Activated naive CD4-positive, alpha-beta T cell treated with anti-CD3 and anti-CD28 coated beads for 36 hours (primary cell): ENCODE data around the gene ITIH5. TPM values are rescaled to one million over a fixed set of nuclear protein-coding genes. Genes with fewer than 3 reads are reported as not detected.

Experiments
- CTCF ChIA-PET: fragments of 350-600 bp; sonication (Branson Sonifier 250); formaldehyde crosslinking; loops from one replicate; lab custom pipeline; 2021; ENCODE audit warnings: antibody characterized with exemption; lab: Charles Lee
- DNase-seq: peaks from one replicate; pipeline ENCODE4 v3.0.0-alpha.2; 2020
- H3K27ac Mint-ChIP-seq: one replicate; pipeline ENCODE4 v1.8.0; 2021; ENCODE audit warnings: mild to moderate bottlenecking, mixed read lengths
- H3K27me3 Mint-ChIP-seq: one replicate; pipeline ENCODE4 v1.8.0; 2021; ENCODE audit warnings: low read depth, mixed read lengths
- H3K36me3 Mint-ChIP-seq: one replicate; pipeline ENCODE4 v1.8.0; 2021; ENCODE audit warnings: low read depth, mixed read lengths
- H3K4me1 Mint-ChIP-seq: one replicate; pipeline ENCODE4 v1.8.0; 2021; ENCODE audit warnings: low read depth, mixed read lengths
- H3K4me3 Mint-ChIP-seq: one replicate; pipeline ENCODE4 v1.8.0; 2021; ENCODE audit warnings: mild to moderate bottlenecking, moderate library complexity, mixed read lengths
- H3K9me3 Mint-ChIP-seq: one replicate; pipeline ENCODE4 v1.8.0; 2021; ENCODE audit warnings: mixed read lengths
- intact Hi-C: fragments of 100-400 bp; cut with micrococcal nuclease; formaldehyde crosslinking; loops from one replicate; pipeline ENCODE4 v1.15.1; 2023
- total RNA-seq, 2 experiments: library from RNA; stranded (reverse); gene quantifications; one replicate each; pipeline ENCODE4 v1.2.3, GENCODE V29; 2021

ITIH5 gene
- total RNA-seq, 2 experiments from 2014 or later: not detected

DNA sequence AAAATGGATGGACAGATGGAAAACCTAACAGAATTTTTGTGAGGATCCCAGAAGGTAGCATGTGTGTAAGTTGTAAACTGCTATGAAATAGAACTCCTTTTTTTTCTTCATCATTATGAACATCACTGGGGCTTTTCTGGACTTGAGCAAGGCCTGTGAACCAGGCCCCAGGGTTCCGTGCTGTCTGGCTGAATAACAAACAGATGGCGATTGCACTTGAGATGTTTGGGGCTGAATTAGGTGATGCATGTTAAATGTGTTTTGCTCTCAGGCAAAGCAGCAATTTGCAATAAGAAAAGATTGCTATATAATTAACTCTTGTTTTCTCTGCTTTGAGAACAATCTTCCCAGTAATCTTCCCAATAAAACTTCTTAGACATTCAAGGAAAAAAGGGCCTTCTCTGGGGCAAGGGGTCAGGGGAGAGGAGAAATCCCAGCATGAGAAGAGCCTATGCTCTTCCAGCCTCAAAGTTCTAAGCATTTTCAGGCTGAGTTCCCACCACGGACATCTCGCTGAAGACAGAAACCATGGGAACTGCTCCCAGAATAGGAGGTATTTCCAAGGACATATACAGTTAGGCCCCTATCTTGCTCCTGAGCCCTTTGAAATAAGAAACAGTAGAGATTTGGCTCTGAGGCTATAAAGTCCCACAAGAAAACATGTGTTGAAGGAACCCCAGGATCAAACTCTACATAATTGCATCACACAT lies 98.7 kb downstream of the ITIH5 start:
- CTCF ChIA-PET: no interaction called here
- Mint-ChIP-seq H3K27me3 (no peaks in the 10 kb centered on the region), H3K36me3 (no peaks in the 10 kb centered on the region), H3K27ac (no peak overlapping the region), H3K4me3 (no peak overlapping the region), H3K9me3 (no peaks in the 10 kb centered on the region), H3K4me1 (no peaks in the 10 kb centered on the region)
- intact Hi-C loops: no loop called here
- no peak for DNase-seq

DNA sequence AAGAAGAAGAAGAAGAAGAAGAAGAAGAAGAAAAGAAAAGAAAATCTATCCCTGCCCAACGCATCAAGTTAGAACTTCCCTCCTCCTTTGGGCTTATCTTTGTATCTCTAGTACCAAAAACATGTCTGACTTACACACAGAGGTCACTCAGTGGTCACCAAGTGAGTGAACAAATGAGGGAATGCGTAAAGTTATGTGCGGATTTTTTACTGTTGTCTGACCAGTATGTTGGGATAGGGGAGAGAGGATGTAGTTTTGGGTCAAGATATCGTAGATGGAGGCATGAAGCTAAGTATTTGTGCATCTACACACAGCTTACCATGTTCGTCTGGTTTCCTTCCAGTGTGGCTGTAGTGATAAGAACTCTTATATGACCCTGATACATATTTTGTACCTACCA lies 99.9 kb downstream of the ITIH5 start:
- CTCF ChIA-PET: no interaction called here
- no peak overlapping the region for H3K4me3 Mint-ChIP-seq
- no peak for DNase-seq

GRCh38 chr10:7565871-7566270 lies 100.9 kb downstream of the ITIH5 start:
- no peak for DNase-seq
- H3K27me3 Mint-ChIP-seq: no peaks in the 10 kb centered on the region
- H3K36me3 Mint-ChIP-seq: no peaks in the 10 kb centered on the region
- H3K4me1 Mint-ChIP-seq: no peaks in the 10 kb centered on the region
- intact Hi-C loops: no loop called here
- no peak overlapping the region for H3K27ac Mint-ChIP-seq
- no peaks in the 10 kb centered on the region for H3K9me3 Mint-ChIP-seq
- CTCF ChIA-PET: no interaction called here
- H3K4me3 Mint-ChIP-seq: no peak overlapping the region

More for the DNA sequence above, 99.9 kb downstream of the ITIH5 start:
- H3K36me3 Mint-ChIP-seq: no peaks in the 10 kb centered on the region
- no peaks in the 10 kb centered on the region for H3K9me3 Mint-ChIP-seq
- H3K4me1 Mint-ChIP-seq: no peaks in the 10 kb centered on the region
- intact Hi-C loops: no loop called here
- H3K27me3 Mint-ChIP-seq: no peaks in the 10 kb centered on the region
- no peak overlapping the region for H3K27ac Mint-ChIP-seq

DNA sequence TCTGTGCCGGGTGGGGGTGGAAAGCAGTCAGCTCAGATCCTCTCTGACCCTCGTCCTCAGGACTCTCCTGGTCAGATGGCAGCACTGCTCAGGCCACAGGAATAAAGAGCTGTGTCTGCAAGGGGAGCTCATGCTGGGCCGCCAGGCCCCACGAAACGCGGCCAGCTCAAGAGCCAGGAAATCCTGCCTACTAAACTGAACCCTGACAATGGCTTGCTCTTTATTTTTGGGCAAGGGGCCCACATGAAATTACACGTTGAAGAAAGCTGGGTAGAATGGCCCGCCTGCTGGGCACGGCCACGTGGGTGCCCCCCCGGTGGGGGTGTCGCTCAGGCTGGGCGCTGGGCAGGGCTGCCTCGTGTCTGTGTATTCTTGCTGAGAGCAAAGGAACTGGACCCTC lies 103.0 kb downstream of the ITIH5 start:
- Mint-ChIP-seq H3K36me3 (no peaks in the 10 kb centered on the region), H3K4me1 (no peaks in the 10 kb centered on the region), H3K27me3 (no peaks in the 10 kb centered on the region), H3K27ac (no peak overlapping the region), H3K4me3 (no peak overlapping the region), H3K9me3 (no peaks in the 10 kb centered on the region)
- CTCF ChIA-PET: interaction anchor here (2.2 kb wide), 1 partner anchor 123 kb away, joined by 5 read pairs; no protein-coding TSS in a partner anchor
- DNase-seq: no peak
- intact Hi-C loops: no loop called here

- H3K36me3 Mint-ChIP-seq: no peaks in the 10 kb centered on the region
- no peaks in the 10 kb centered on the region for H3K9me3 Mint-ChIP-seq
- H3K27me3 Mint-ChIP-seq: no peaks in the 10 kb centered on the region
- no peak overlapping the region for H3K4me3 Mint-ChIP-seq
- CTCF ChIA-PET: interaction anchor here (2.2 kb wide), 1 partner anchor 123 kb away, joined by 5 read pairs; no protein-coding TSS in a partner anchor
- H3K4me1 Mint-ChIP-seq: no peaks in the 10 kb centered on the region
- no peak for DNase-seq
- H3K27ac Mint-ChIP-seq: no peak overlapping the region
- intact Hi-C loops: no loop called here
Observed at GRCh38 chr10:7563368-7563767, 103.4 kb downstream of the ITIH5 start.

- Mint-ChIP-seq H3K4me1 (no peaks in the 10 kb centered on the region), H3K27me3 (peaks cover 1% of the 10 kb centered on the region), H3K36me3 (no peaks in the 10 kb centered on the region), H3K9me3 (no peaks in the 10 kb centered on the region), H3K4me3 (no peak overlapping the region), H3K27ac (no peak overlapping the region)
- intact Hi-C loops: no loop called here
- CTCF ChIA-PET: interaction anchor here (2.2 kb wide), 1 partner anchor 125 kb away, joined by 5 read pairs; no protein-coding TSS in a partner anchor
- DNase-seq: no peak
Observed at GRCh38 chr10:7561985-7562384, 104.8 kb downstream of the ITIH5 start.

- H3K9me3 Mint-ChIP-seq: no peaks in the 10 kb centered on the region
Observed at GRCh38 chr10:7561216-7561893, 105.4 kb downstream of the ITIH5 start.

GRCh38 chr10:7560519-7560918 lies 106.2 kb downstream of the ITIH5 start:
- Mint-ChIP-seq H3K27ac (no peak overlapping the region), H3K4me1 (no peaks in the 10 kb centered on the region), H3K4me3 (no peak overlapping the region), H3K27me3 (peaks cover 4% of the 10 kb centered on the region), H3K9me3 (no peaks in the 10 kb centered on the region), H3K36me3 (no peaks in the 10 kb centered on the region)
- CTCF ChIA-PET: interaction anchor here (1.3 kb wide), 1 partner anchor 35 kb away, joined by 3 read pairs; no protein-coding TSS in a partner anchor
- no peak for DNase-seq
- intact Hi-C loops: no loop called here

More at GRCh38 chr10:7561216-7561893, 105.4 kb downstream of the ITIH5 start:
- CTCF ChIA-PET: interaction anchor here (1.3 kb wide), 1 partner anchor 36 kb away, joined by 3 read pairs; no protein-coding TSS in a partner anchor
- Mint-ChIP-seq H3K4me1 (no peaks in the 10 kb centered on the region), H3K27ac (no peak overlapping the region), H3K27me3 (peaks cover 4% of the 10 kb centered on the region), H3K4me3 (no peak overlapping the region), H3K36me3 (no peaks in the 10 kb centered on the region)
- no peak for DNase-seq
- intact Hi-C loops: no loop called here

- intact Hi-C loops: no loop called here
- no peak for DNase-seq
- CTCF ChIA-PET: no interaction called here
- no peaks in the 10 kb centered on the region for H3K4me1 Mint-ChIP-seq
- H3K27ac Mint-ChIP-seq: no peak overlapping the region
- H3K9me3 Mint-ChIP-seq: no peaks in the 10 kb centered on the region
- H3K27me3 Mint-ChIP-seq: peaks cover 4% of the 10 kb centered on the region
- no peaks in the 10 kb centered on the region for H3K36me3 Mint-ChIP-seq
- H3K4me3 Mint-ChIP-seq: no peak overlapping the region
Observed at GRCh38 chr10:7559386-7559785, 107.4 kb downstream of the ITIH5 start.

DNA sequence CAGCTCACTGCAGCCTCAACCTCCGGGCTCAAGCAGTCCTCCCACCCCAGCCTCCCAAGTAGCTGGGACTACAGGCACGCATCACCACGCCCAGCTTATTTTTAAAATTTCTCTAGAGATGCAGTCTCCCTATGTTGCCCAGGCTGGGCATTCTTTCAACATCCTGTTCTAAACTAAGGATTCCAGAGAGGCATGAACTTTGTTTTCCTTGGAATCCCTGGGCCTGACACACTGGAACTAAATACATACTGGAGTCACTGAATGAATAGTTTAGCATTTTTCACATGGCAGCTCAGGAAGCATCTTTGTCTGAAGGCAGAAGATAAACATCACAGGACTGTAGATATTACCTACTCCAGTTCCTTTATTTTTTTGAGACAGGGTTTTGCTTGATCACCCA lies 108.7 kb downstream of the ITIH5 start:
- intact Hi-C loops: no loop called here
- no peak overlapping the region for H3K27ac Mint-ChIP-seq
- no peaks in the 10 kb centered on the region for H3K36me3 Mint-ChIP-seq
- H3K4me1 Mint-ChIP-seq: no peaks in the 10 kb centered on the region
- peaks cover 4% of the 10 kb centered on the region for H3K27me3 Mint-ChIP-seq
- no peak for DNase-seq
- CTCF ChIA-PET: no interaction called here
- H3K4me3 Mint-ChIP-seq: no peak overlapping the region
- H3K9me3 Mint-ChIP-seq: no peaks in the 10 kb centered on the region

GRCh38 chr10:7553531-7553930 lies 113.2 kb downstream of the ITIH5 start:
- H3K27me3 Mint-ChIP-seq: peaks cover 4% of the 10 kb centered on the region
- no peak overlapping the region for H3K27ac Mint-ChIP-seq
- no peak for DNase-seq
- intact Hi-C loops: no loop called here
- CTCF ChIA-PET: no interaction called here
- H3K4me3 Mint-ChIP-seq: no peak overlapping the region
- H3K36me3 Mint-ChIP-seq: no peaks in the 10 kb centered on the region
- H3K4me1 Mint-ChIP-seq: no peaks in the 10 kb centered on the region
- H3K9me3 Mint-ChIP-seq: no peaks in the 10 kb centered on the region

DNA sequence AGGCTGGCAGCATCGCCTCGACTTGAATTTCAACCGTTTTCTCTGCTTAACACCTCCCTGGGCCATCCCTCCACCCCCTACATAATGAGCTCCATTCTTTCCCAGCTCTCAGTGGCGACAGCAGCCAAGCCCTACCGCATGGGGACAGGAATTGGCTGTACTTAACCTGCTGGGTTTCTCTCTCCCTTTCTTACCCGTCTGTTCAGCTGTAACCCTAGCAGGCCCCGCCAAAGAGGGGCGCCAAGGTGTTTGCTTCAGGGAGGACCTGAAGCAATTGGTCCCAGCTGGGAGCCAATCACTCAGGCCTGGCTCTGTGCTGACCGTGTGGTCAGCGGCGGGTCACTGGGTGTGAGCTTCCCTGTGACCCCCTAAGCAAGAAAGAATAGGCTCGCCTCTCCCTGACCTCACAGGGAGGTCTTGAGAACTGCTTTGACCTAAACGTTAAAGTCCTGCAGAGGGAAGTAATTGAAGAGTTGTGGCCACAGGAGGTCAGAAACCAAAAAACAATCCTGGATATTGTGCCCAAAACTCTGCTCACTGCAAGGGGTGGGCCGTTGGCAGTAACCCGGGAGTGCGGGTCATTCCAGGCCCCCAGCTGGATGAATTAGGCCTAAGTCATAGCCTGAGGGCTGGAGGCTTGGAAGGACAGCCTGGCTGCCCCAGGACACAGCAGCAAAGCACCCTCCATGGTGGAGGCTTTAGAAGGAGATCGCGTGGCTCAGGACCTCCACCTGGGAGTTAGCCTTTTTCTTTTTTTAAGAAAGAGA lies 114.6 kb downstream of the ITIH5 start:
- CTCF ChIA-PET: no interaction called here
- peaks cover 4% of the 10 kb centered on the region for H3K27me3 Mint-ChIP-seq
- no peak overlapping the region for H3K27ac Mint-ChIP-seq

More for the DNA sequence above, 114.6 kb downstream of the ITIH5 start:
- Mint-ChIP-seq H3K36me3 (no peaks in the 10 kb centered on the region), H3K4me1 (no peaks in the 10 kb centered on the region), H3K4me3 (no peak overlapping the region), H3K9me3 (no peaks in the 10 kb centered on the region)
- intact Hi-C loops: no loop called here
- no peak for DNase-seq
